Ascending aorta (tissue), 2 donors: ENCODE results near the gene PGM3. TPM values are rescaled to one million over a fixed set of nuclear protein-coding genes. Genes with fewer than 3 reads are reported as not detected.

Source experiments
- DNase-seq, 2 donors: peaks; one replicate each; pipeline ENCODE4 v3.0.0-alpha.2; 2019; ENCODE audit warnings: low spot score in 2 of 2
- H3K27ac ChIP-seq, 2 donors: fragments of 200-600 bp; sonication (generic); one replicate each; pipeline ENCODE4 v1.5.1; 2016 to 2017; ENCODE audit warnings: mild to moderate bottlenecking in 1 of 2
- H3K27me3 ChIP-seq: fragments of 200-600 bp; sonication (generic); one replicate; pipeline ENCODE4 v1.5.1; 2017
- H3K36me3 ChIP-seq, 2 donors: fragments of 200-600 bp; sonication (generic); one replicate each; pipeline ENCODE4 v1.5.1; 2016
- H3K4me1 ChIP-seq, 2 donors: fragments of 200-600 bp; sonication (generic); one replicate each; pipeline ENCODE4 v1.5.1; 2016 to 2017; ENCODE audit warnings: mild to moderate bottlenecking in 1 of 2
- H3K4me3 ChIP-seq, 2 donors: fragments of 200-600 bp; sonication (generic); one replicate each; pipeline ENCODE4 v1.5.1; 2016 to 2017; ENCODE audit warnings: mild to moderate bottlenecking in 1 of 2
- H3K9me3 ChIP-seq, 2 donors: fragments of 200-600 bp; sonication (generic); one replicate each; pipeline ENCODE4 v1.5.1; 2016
- intact Hi-C: fragments of 100-400 bp; cut with DNase I; formaldehyde crosslinking; loops from one replicate; pipeline ENCODE4 v1.15.1; 2023
- total RNA-seq: library from RNA; depleted of rRNA; stranded (reverse); fragments of >200 nt; gene quantifications from one replicate; pipeline ENCODE4 v1.1.0, GENCODE V29; 2016
- TF ChIP-seq, protein P1 (sequence below), 3 experiments: fragments of 200-600 bp in 2 of 3; fragments of 450-650 bp in 1 of 3; sonication (generic) in 2 of 3; IDR thresholded peaks; one replicate each; pipeline ENCODE4 v1.5.1; 2016 to 2019; ENCODE audit warnings: antibody characterized with exemption in 3 of 3, mild to moderate bottlenecking in 1 of 3, moderate library complexity in 1 of 3

Gene PGM3
- total RNA-seq, 1 donor from 2014 or later: 17.9 TPM

DNA sequence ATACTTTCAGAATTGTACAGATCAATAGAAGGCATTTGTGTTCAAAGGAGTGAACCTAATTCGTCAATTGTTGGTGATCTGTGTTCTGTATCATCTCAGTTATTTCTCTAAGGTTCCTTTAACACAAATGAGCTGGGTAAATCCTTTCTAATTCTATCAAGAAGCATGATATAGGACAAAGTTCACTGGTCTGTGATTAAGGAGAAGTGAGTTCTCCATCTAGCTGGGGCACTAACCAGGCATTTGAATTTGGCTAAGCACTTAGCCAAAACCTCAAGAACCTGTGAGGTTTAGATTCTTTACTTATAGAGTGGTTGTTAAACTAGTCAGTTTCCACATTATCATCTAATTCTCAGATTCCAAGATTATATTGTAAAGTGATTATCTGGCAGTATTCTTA lies 75.3 kb downstream of the PGM3 start:
- intact Hi-C loops: no loop called here

More for the DNA sequence above, 75.3 kb downstream of the PGM3 start:
- H3K4me3 ChIP-seq: no peak overlapping the region
- peaks cover 4 to 16% of the 10 kb centered on the region in 2 donors for H3K36me3 ChIP-seq
- no peak overlapping the region for H3K27ac ChIP-seq
- DNase-seq: no peak
- H3K9me3 ChIP-seq: no peaks in the 10 kb centered on the region
- H3K27me3 ChIP-seq: no peaks in the 10 kb centered on the region
- peaks cover 0 to 8% of the 10 kb centered on the region in 2 donors for H3K4me1 ChIP-seq
- TF ChIP-seq, protein P1, sequence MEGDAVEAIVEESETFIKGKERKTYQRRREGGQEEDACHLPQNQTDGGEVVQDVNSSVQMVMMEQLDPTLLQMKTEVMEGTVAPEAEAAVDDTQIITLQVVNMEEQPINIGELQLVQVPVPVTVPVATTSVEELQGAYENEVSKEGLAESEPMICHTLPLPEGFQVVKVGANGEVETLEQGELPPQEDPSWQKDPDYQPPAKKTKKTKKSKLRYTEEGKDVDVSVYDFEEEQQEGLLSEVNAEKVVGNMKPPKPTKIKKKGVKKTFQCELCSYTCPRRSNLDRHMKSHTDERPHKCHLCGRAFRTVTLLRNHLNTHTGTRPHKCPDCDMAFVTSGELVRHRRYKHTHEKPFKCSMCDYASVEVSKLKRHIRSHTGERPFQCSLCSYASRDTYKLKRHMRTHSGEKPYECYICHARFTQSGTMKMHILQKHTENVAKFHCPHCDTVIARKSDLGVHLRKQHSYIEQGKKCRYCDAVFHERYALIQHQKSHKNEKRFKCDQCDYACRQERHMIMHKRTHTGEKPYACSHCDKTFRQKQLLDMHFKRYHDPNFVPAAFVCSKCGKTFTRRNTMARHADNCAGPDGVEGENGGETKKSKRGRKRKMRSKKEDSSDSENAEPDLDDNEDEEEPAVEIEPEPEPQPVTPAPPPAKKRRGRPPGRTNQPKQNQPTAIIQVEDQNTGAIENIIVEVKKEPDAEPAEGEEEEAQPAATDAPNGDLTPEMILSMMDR (IDR thresholded peaks at IDR 0.05): no peak

Other genes with a start within 250 kb of the PGM3 start
- gene UBE3D, start 127.4 kb downstream of the PGM3 start, total RNA-seq: 0.21 TPM
- 13.2 TPM for gene DOP1A, start 125.6 kb downstream of the PGM3 start, total RNA-seq
- 3.5 TPM for gene RWDD2A, start 92 bp upstream of the PGM3 start, total RNA-seq
- gene ME1, start 237.8 kb upstream of the PGM3 start, total RNA-seq: 8.4 TPM